H9 (cell line): ENCODE data around the gene STX1A. TPM values are rescaled to one million over a fixed set of nuclear protein-coding genes. Genes with fewer than 3 reads are reported as not detected.
"Not testable (repeated sequence)": the region's sequence is repeated elsewhere in the genome, so short reads cannot be mapped to it uniquely, and the experiment has no call there.

Experiments
- DNase-seq: peaks from one replicate; pipeline ENCODE4 v3.0.0-alpha.2; 2017
- H2AFZ ChIP-seq: one replicate; pipeline ENCODE4 v1.6.1; 2013; ENCODE audit warnings: mild to moderate bottlenecking, low read length, control low read depth, moderate library complexity
- H2AK5ac ChIP-seq: 2 replicates; pipeline ENCODE4 v1.6.1; 2013; ENCODE audit warnings: low read length, control low read depth, mixed read lengths; ENCODE audit not compliant: insufficient read length
- H2BK120ac ChIP-seq: one replicate; pipeline ENCODE4 v1.6.1; 2013; ENCODE audit warnings: low read depth, mild to moderate bottlenecking, low read length, control low read depth, inconsistent platforms; ENCODE audit not compliant: poor library complexity, severe bottlenecking
- H2BK12ac ChIP-seq: 2 replicates; pipeline ENCODE4 v1.6.1; 2013; ENCODE audit warnings: low read length, control low read depth, mixed read lengths, low read depth; ENCODE audit not compliant: insufficient read length
- H2BK15ac ChIP-seq: 2 replicates; pipeline ENCODE4 v1.6.1; 2013; ENCODE audit warnings: low read depth, low read length, control low read depth
- H2BK20ac ChIP-seq: one replicate; pipeline ENCODE4 v1.6.1; 2013; ENCODE audit warnings: low read depth, mild to moderate bottlenecking, low read length, control low read depth, inconsistent platforms; ENCODE audit not compliant: poor library complexity, severe bottlenecking
- H2BK5ac ChIP-seq: 2 replicates; pipeline ENCODE4 v1.6.1; 2013; ENCODE audit warnings: low read length, control low read depth, mixed read lengths; ENCODE audit not compliant: insufficient read length
- H3K14ac ChIP-seq: 2 replicates; pipeline ENCODE4 v1.6.1; 2013; ENCODE audit warnings: low read length, control low read depth; ENCODE audit not compliant: insufficient read depth
- H3K18ac ChIP-seq: 2 replicates; pipeline ENCODE4 v1.6.1; 2013; ENCODE audit warnings: low read depth, mild to moderate bottlenecking, mixed read lengths, low read length, control low read depth; ENCODE audit not compliant: insufficient read length
- H3K23ac ChIP-seq: 2 replicates; pipeline ENCODE4 v1.6.1; 2013; ENCODE audit warnings: low read length, control low read depth, mixed read lengths, low read depth; ENCODE audit not compliant: insufficient read length
- H3K23me2 ChIP-seq: 2 replicates; pipeline ENCODE4 v1.6.1; 2013; ENCODE audit warnings: low read depth, mild to moderate bottlenecking, mixed read lengths, low read length, control low read depth; ENCODE audit not compliant: insufficient read length, poor library complexity, severe bottlenecking
- H3K27ac ChIP-seq: 2 replicates; pipeline ENCODE4 v1.5.1; 2013; ENCODE audit warnings: low read length, control low read depth, mixed read lengths, low read depth; ENCODE audit not compliant: insufficient read length
- H3K27me3 ChIP-seq: 2 replicates; pipeline ENCODE4 v1.6.1; 2013; ENCODE audit warnings: low read length, control low read depth, inconsistent platforms; ENCODE audit not compliant: insufficient read depth
- H3K4ac ChIP-seq: 2 replicates; pipeline ENCODE4 v1.6.1; 2013; ENCODE audit warnings: low read depth, mild to moderate bottlenecking, control low read depth, inconsistent platforms, low read length, moderate library complexity
- H3K4me1 ChIP-seq: 2 replicates; pipeline ENCODE4 v1.6.1; 2013; ENCODE audit warnings: low read length, control low read depth, inconsistent platforms; ENCODE audit not compliant: insufficient read depth
- H3K4me2 ChIP-seq: 2 replicates; pipeline ENCODE4 v1.6.1; 2013; ENCODE audit warnings: low read length, control low read depth, mixed read lengths; ENCODE audit not compliant: insufficient read length, insufficient read depth
- H3K56ac ChIP-seq: 2 replicates; pipeline ENCODE4 v1.6.1; 2013; ENCODE audit warnings: low read depth, mild to moderate bottlenecking, mixed read lengths, low read length, control low read depth; ENCODE audit not compliant: insufficient read length
- H3K79me1 ChIP-seq: 2 replicates; pipeline ENCODE4 v1.6.1; 2013; ENCODE audit warnings: low read depth, mild to moderate bottlenecking, moderate library complexity, low read length, control low read depth, inconsistent platforms; ENCODE audit not compliant: insufficient read depth, poor library complexity, severe bottlenecking
- H3K79me2 ChIP-seq: 2 replicates; pipeline ENCODE4 v1.6.1; 2013; ENCODE audit warnings: low read length, control low read depth, inconsistent platforms; ENCODE audit not compliant: insufficient read depth
- H3K9ac ChIP-seq: 2 replicates; pipeline ENCODE4 v1.6.1; 2013; ENCODE audit warnings: low read length, control low read depth, mixed read lengths; ENCODE audit not compliant: insufficient read length; ENCODE audit errors: extremely low read depth
- H3K9me3 ChIP-seq: one replicate; pipeline ENCODE4 v1.6.1; 2013; ENCODE audit warnings: low read depth, low read length, inconsistent platforms; ENCODE audit not compliant: control insufficient read depth
- H3T11ph ChIP-seq: one replicate; pipeline ENCODE4 v1.6.1; 2013; ENCODE audit warnings: mild to moderate bottlenecking, low read length, control low read depth, inconsistent platforms
- H4K20me1 ChIP-seq: one replicate; pipeline ENCODE4 v1.6.1; 2013; ENCODE audit not compliant: control insufficient read depth, insufficient read length, insufficient read depth
- H4K5ac ChIP-seq: 2 replicates; pipeline ENCODE4 v1.6.1; 2013; ENCODE audit warnings: low read depth, mild to moderate bottlenecking, mixed read lengths, low read length, control low read depth; ENCODE audit not compliant: insufficient read length
- H4K8ac ChIP-seq: replicated peaks from 2 replicates; pipeline ENCODE4 v1.6.1; 2013; ENCODE audit warnings: low read length, control low read depth, mixed read lengths, low read depth; ENCODE audit not compliant: insufficient read length
- H4K91ac ChIP-seq: 2 replicates; pipeline ENCODE4 v1.6.1; 2013; ENCODE audit warnings: low read depth, mild to moderate bottlenecking, moderate library complexity, mixed read lengths, low read length, control low read depth; ENCODE audit not compliant: insufficient read length
- H3K27ac Mint-ChIP-seq, 3 experiments: 2 replicates in 2 of 3; 3 replicates in 1 of 3; pipeline ENCODE4 v1.8.0; 2020 to 2021; ENCODE audit warnings: mixed read lengths in 3 of 3, mild to moderate bottlenecking in 1 of 3, moderate library complexity in 1 of 3
- H3K27me3 Mint-ChIP-seq: 2 replicates; pipeline ENCODE4 v1.8.0; 2021; ENCODE audit warnings: low read depth, mild to moderate bottlenecking, moderate library complexity, mixed read lengths
- H3K36me3 Mint-ChIP-seq, 3 experiments: 2 replicates in 2 of 3; 3 replicates in 1 of 3; pipeline ENCODE4 v1.8.0; 2020 to 2021; ENCODE audit warnings: low read depth in 3 of 3, mixed read lengths in 3 of 3; ENCODE audit not compliant: insufficient read depth in 1 of 3
- H3K4me1 Mint-ChIP-seq, 2 experiments: 2 replicates each; pipeline ENCODE4 v1.8.0; 2020; ENCODE audit warnings: mixed read lengths in 2 of 2
- H3K4me3 Mint-ChIP-seq, 2 experiments: 2 replicates in 1 of 2; 3 replicates in 1 of 2; pipeline ENCODE4 v1.8.0; 2020 to 2021; ENCODE audit warnings: mild to moderate bottlenecking in 2 of 2, mixed read lengths in 2 of 2, moderate library complexity in 1 of 2
- H3K9me3 Mint-ChIP-seq, 2 experiments: 2 replicates in 1 of 2; 3 replicates in 1 of 2; pipeline ENCODE4 v1.8.0; 2020; ENCODE audit warnings: mild to moderate bottlenecking in 2 of 2, mixed read lengths in 2 of 2, moderate library complexity in 1 of 2
- WGBS: extraction: QIAGEN DNeasy Blood & Tissue Kit; methylation state at CpG from one replicate; pipeline ENCODE4 v1.1.7; 2013; ENCODE audit warnings: missing lambda C conversion rate, low lambda C conversion rate, mixed read lengths; ENCODE audit not compliant: insufficient read length; ENCODE audit errors: extremely low coverage; 5-methylcytosine and 5-hydroxymethylcytosine counted together
- total RNA-seq: library from RNA; stranded (reverse); gene quantifications from 2 replicates; pipeline ENCODE4 v1.2.1, GENCODE V29; 2021
- TF ChIP-seq, protein P1 (sequence below): fragments of 200-600 bp; sonication (generic); conservative IDR thresholded peaks from 3 replicates; pipeline ENCODE4 v1.8.0; 2021; ENCODE audit warnings: antibody characterized with exemption, mild to moderate bottlenecking

The STX1A gene
- total RNA-seq, 1 experiment from 2014 or later, result 10.1 TPM

DNA sequence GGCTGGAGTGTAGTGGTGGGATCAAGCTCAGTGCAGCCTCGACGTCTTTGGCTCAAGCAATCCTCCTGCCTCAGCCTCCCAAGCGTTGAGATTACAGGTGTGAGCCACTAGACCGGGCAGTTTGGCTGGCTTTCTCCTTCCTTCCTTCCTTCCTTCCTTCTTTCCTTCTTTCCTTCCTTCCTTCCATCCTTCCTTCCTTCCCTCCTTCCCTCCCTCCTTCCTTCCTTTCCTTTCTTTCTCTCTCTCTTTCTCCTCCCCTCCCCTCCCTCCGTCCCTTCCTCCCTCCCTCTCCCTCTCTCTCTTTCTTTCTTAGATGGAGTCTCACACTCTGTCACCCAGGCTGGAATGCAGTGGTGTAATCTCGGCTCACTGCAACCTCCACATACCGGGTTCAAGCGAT is 59.5 kb downstream of the STX1A start:
- no peaks in the 10 kb centered on the region for H3K79me1 ChIP-seq
- H3K56ac ChIP-seq, result no peak overlapping the region
- H2AFZ ChIP-seq, result no peak overlapping the region
- no peak overlapping the region for H3K23ac ChIP-seq
- Mint-ChIP-seq H3K36me3 (peaks cover 0 to 2% (median 0%) of the 10 kb centered on the region in 3 experiments; a peak in 1 of 7 replicates), H3K9me3 (peaks cover 8 to 15% of the 10 kb centered on the region in 2 experiments; a peak in 4 of 5 replicates), H3K27me3 (peaks cover 35% of the 10 kb centered on the region), H3K4me3 (no peak overlapping the region), H3K4me1 (peaks cover 0 to 9% of the 10 kb centered on the region in 2 experiments; a peak in 2 of 4 replicates), H3K27ac (no peak overlapping the region; a peak in 1 of 7 replicates)
- no peaks in the 10 kb centered on the region for H3K4me1 ChIP-seq
- H3T11ph ChIP-seq, result no peak overlapping the region
- no peaks in the 10 kb centered on the region for H4K20me1 ChIP-seq
- H2BK15ac ChIP-seq, result no peak overlapping the region
- H4K91ac ChIP-seq, result no peak overlapping the region
- H3K9me3 ChIP-seq, result no peaks in the 10 kb centered on the region
- no peaks in the 10 kb centered on the region for H3K27me3 ChIP-seq
- H3K27ac ChIP-seq, result no peak overlapping the region
- no peak overlapping the region for H2BK5ac ChIP-seq
- TF ChIP-seq, protein P1, sequence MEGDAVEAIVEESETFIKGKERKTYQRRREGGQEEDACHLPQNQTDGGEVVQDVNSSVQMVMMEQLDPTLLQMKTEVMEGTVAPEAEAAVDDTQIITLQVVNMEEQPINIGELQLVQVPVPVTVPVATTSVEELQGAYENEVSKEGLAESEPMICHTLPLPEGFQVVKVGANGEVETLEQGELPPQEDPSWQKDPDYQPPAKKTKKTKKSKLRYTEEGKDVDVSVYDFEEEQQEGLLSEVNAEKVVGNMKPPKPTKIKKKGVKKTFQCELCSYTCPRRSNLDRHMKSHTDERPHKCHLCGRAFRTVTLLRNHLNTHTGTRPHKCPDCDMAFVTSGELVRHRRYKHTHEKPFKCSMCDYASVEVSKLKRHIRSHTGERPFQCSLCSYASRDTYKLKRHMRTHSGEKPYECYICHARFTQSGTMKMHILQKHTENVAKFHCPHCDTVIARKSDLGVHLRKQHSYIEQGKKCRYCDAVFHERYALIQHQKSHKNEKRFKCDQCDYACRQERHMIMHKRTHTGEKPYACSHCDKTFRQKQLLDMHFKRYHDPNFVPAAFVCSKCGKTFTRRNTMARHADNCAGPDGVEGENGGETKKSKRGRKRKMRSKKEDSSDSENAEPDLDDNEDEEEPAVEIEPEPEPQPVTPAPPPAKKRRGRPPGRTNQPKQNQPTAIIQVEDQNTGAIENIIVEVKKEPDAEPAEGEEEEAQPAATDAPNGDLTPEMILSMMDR, result no peak
- no peak overlapping the region for H2BK12ac ChIP-seq
- H4K8ac ChIP-seq, result no peak overlapping the region
- no peak overlapping the region for H2BK20ac ChIP-seq
- no peak overlapping the region for H3K14ac ChIP-seq
- no peak overlapping the region for H3K9ac ChIP-seq
- H3K18ac ChIP-seq, result no peak overlapping the region
- no peak overlapping the region for H2AK5ac ChIP-seq
- H3K4ac ChIP-seq, result no peak overlapping the region
- DNase-seq, result no peak
- H3K23me2 ChIP-seq, result no peaks in the 10 kb centered on the region
- no peak overlapping the region for H4K5ac ChIP-seq
- H3K79me2 ChIP-seq, result no peaks in the 10 kb centered on the region
- no peak overlapping the region for H2BK120ac ChIP-seq
- no CpG with 5 or more reads among the region's 8 CpGs for WGBS
- H3K4me2 ChIP-seq, result no peak overlapping the region

DNA sequence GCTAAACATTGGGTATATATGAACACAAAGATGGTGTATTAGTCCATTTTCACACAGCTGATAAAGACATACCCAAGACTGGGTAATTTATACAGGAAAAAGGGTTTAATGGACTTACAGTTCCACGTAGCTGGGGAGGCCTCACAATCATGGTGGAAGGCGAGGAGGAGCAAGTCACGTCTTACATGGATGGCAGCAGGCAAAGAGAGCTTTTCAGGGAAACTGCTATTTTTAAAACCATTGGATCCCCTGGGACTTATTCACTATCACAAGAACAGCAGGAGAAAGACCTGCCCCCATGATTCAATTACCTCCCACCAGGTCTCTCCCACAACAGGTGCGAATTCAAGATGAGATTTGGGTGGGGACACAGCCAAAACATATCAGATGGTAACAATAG is 64.2 kb downstream of the STX1A start:
- H2BK20ac ChIP-seq, H4K20me1 ChIP-seq, H2BK120ac ChIP-seq, H2BK5ac ChIP-seq, H3K9me3 Mint-ChIP-seq, H4K91ac ChIP-seq, H3K56ac ChIP-seq, H3K9me3 ChIP-seq, H3T11ph ChIP-seq, H2AFZ ChIP-seq, H3K18ac ChIP-seq, H3K4me3 Mint-ChIP-seq, H2AK5ac ChIP-seq, H3K4me1 Mint-ChIP-seq, DNase-seq, H3K4me2 ChIP-seq, H3K4ac ChIP-seq, H3K36me3 Mint-ChIP-seq, H3K14ac ChIP-seq, H4K5ac ChIP-seq, H3K79me1 ChIP-seq, H3K23me2 ChIP-seq, H3K27me3 ChIP-seq, H2BK12ac ChIP-seq, H3K27ac Mint-ChIP-seq, H3K4me1 ChIP-seq, H3K27ac ChIP-seq, H3K23ac ChIP-seq, H3K79me2 ChIP-seq, H3K9ac ChIP-seq, H2BK15ac ChIP-seq, H4K8ac ChIP-seq: not testable (repeated sequence)
- H3K27me3 Mint-ChIP-seq, result peaks cover 46% of the 10 kb centered on the region
- no CpG with 5 or more reads among the region's 4 CpGs for whole genome bisulfite sequencing
